HEK293T (cell line): Measurements from ENCODE around the gene SLC25A28.

Experiments
- ARNT ChIP-seq: fragments of 450-650 bp; IDR thresholded peaks from 2 replicates; pipeline ENCODE4 v1.6.1; 2017; ENCODE audit warnings: mild to moderate bottlenecking
- BHLHE40 ChIP-seq: fragments of 450-650 bp; IDR thresholded peaks from 2 replicates; pipeline ENCODE4 v1.6.1; 2016; ENCODE audit warnings: mild to moderate bottlenecking, moderate library complexity, borderline replicate concordance
- HDGF ChIP-seq: fragments of 450-650 bp; IDR thresholded peaks from 2 replicates; pipeline ENCODE4 v1.6.1; 2017; ENCODE audit warnings: antibody characterized with exemption, borderline replicate concordance
- LEF1 ChIP-seq: fragments of 450-650 bp; IDR thresholded peaks from 2 replicates; pipeline ENCODE4 v1.6.1; 2017; ENCODE audit warnings: mild to moderate bottlenecking, borderline replicate concordance
- NFRKB ChIP-seq: fragments of 450-650 bp; IDR thresholded peaks from 2 replicates; pipeline ENCODE4 v1.6.1; 2016; ENCODE audit warnings: mild to moderate bottlenecking, moderate library complexity
- SP1 ChIP-seq: fragments of 450-650 bp; IDR thresholded peaks from 2 replicates; pipeline ENCODE4 v1.6.1; 2017
- TARDBP ChIP-seq: fragments of 450-650 bp; IDR thresholded peaks from 2 replicates; pipeline ENCODE4 v1.6.1; 2016

- TF ChIP-seq TARDBP = no peak
- no peak for TF ChIP-seq LEF1
- TF ChIP-seq BHLHE40 = no peak
- TF ChIP-seq NFRKB = no peak
- TF ChIP-seq ARNT = no peak
- no peak for TF ChIP-seq SP1
- no peak for TF ChIP-seq HDGF
Observed at GRCh38 chr10:99656199-99657064, 36.2 kb upstream of the SLC25A28 start.
